OCI-LY1 (cell line): ENCODE measurements around the gene C9orf50.

Experiments
- CTCF ChIP-seq: fragments of 200-600 bp; sonication (generic), shearing (Covaris generic); IDR thresholded peaks from 2 replicates; pipeline ENCODE4 v1.5.1; 2017; ENCODE audit warnings: mild to moderate bottlenecking, antibody characterized with exemption, low read length, moderate library complexity, mixed read lengths
- EZH2 ChIP-seq: fragments of 200-600 bp; sonication (generic), shearing (Covaris generic); IDR thresholded peaks from 2 replicates; pipeline ENCODE4 v1.8.0; 2017; ENCODE audit warnings: borderline replicate concordance, mixed run types, mild to moderate bottlenecking, antibody characterized with exemption, low read length, moderate library complexity, mixed read lengths

DNA sequence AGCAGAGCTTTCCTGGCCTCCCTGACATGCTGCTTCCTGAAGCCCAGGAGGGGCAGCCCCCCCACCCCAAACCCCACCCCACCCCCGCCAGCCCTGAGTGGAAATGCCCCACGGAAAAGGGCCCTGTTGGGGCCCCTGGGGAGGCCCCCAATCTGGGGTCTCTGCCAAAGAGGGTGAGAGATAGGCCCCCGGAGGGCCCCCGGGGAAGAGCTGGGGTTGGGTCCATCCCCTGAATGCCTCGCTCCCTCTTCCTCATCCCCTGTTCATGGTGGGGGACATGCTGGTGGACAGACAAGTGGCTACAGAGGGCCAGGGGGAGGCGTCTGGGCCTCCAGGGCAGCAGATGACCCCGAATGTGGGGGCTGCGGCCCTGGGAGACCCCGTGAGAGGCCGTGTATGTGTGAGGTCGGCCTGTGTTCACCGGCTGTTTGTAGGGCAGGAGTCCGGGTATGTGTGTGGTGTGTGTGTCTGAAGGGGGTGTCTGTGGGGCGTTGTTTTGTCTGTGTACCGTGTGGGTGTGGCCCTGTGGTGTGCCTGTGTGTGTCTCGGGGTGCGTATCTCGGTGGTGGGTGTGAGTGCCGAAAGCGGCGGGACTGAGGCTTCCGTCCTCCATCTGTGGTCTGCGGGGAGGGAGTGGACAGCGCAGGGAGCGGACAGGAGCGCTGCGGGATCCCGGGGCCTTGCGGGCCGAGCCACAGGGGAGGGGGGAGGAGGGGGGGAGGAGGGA, 11.3 kb downstream of the C9orf50 start:
- TF ChIP-seq EZH2 (no peak), CTCF (no peak)
